Measurements from ENCODE around the gene LLPH. TPM values are rescaled to one million over a fixed set of nuclear protein-coding genes. Genes with fewer than 3 reads are reported as not detected.

The LLPH gene
- total RNA-seq: 3.3 TPM in 2 replicates

DNA sequence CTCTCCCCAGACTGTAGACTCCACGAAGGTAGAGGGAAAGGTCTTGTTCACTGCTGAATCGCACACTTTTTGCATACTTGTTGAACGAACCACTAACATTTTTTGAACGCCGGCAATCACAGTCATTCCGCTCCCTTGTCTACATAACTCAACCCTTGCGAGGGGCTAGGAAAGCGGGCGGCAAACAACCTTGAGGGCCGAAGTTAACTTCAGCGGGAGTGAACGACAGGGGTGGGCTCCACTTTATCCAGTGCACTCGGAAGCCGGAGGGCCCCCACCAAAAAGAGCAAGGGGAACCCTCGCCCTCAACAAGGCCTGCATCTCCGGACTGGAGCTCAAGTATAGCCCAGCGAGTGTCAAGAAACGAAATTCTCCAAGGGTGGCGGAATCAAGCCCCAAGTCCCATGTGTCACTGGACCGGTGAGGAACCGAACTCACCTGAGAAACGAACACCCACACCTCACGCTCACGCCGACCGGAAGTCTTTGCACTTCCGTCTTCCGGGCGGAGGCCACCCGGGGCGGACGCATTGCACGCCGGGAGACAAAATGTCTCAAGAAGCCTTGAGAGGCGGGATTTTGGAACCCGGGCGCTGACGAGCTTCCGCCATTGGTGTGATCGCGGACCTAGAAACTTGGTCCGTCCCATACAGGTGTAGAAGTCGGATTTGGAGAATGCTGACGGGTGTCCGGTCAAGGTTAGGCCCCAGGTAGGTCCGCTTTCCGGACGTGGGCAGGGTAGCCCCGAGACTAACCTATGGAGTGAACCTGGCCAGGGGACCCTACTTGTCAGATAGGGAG, at the start of gene LLPH:
Gene LLPH (minus strand): TSS at position 484 of the 800 bp plus-strand sequence. CDS start 1,644 bp downstream, outside the sequence.

DNA sequence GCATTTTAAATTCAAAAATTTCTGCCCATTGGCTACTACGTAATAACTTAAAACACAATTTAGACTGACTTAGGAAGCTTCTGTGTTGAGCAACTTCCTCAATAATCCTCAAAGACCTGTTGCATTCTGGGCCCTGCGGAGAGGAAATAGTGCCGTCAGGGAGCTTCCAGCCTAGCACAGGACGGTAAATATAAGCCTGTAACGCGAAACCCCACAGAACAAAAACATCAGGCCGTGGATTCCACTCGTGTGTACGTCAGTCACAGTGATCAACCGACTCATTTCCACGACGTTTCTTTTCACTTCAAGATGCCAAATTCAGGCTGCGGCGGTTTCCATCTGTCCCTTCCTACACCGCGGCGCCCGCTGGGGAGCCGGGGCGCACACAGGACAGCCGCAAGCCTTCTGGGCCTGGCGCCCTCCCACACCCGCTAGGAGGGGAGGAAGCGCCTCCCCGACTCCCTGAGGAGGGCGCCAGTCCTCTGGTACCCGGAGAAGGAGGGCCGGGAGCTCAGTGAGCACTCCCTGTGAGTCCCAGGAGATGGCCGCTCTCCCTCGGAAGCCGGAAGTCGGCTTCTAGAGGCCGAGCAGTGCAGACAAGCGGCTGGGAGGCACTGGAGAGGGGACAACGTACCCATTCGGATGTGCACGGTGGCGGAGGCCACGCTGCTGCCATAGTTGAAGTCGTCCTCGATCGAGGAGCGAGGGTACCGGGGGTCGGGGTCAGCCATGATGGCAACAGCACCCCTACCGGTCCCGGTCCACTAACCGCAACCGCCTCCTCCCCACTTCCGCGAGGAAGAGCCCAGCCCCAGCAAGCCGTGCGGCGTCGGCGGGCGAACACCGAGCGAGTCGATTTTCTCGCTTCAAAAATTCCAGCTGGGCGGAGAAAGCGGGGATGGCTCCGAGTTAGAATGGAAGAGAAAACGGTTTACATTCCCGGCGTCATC, 38.9 kb upstream of the LLPH start, which contains the start of gene TMBIM4:
Gene TMBIM4 (minus strand): TSS at position 776 of the 950 bp plus-strand sequence. CDS start 45 bp downstream, at position 731.

Other genes starting within 250 kb of the LLPH start
- 103 and 118 TPM in 2 replicates for gene TMBIM4, start 39.2 kb upstream of the LLPH start, total RNA-seq
- 5.9 and 6.4 TPM in 2 replicates for gene IRAK3, start 58.5 kb upstream of the LLPH start, total RNA-seq
- gene HELB, start 171.7 kb upstream of the LLPH start, total RNA-seq: 3.4 and 3.5 TPM in 2 replicates

Measured in placental pericyte (primary cell).